ENCODE results near the gene TSPAN16.

The TSPAN16 gene

GRCh38 chr19:11295665-11296245 is at the start of gene TSPAN16:
Gene TSPAN16, plus strand, starts transcription at chr19:11296160. Its CDS starts 138 bp downstream, at chr19:11296298.
- no peak for DNase-seq (ENCODE audit: low spot score)

- no peak for DNase-seq (ENCODE audit: low spot score)
Measured at GRCh38 chr19:11246941-11247340, 49.0 kb upstream of the TSPAN16 start.

- DNase-seq (ENCODE audit: low spot score): no peak
Measured at GRCh38 chr19:11247391-11247790, 48.6 kb upstream of the TSPAN16 start.

- no peak for DNase-seq (ENCODE audit: low spot score)
Measured at GRCh38 chr19:11247934-11248333, 48.0 kb upstream of the TSPAN16 start.

- DNase-seq (ENCODE audit: low spot score): no peak
Measured at GRCh38 chr19:11248852-11249251, 47.1 kb upstream of the TSPAN16 start.

GRCh38 chr19:11251217-11251616 is 44.7 kb upstream of the TSPAN16 start:
- DNase-seq (ENCODE audit: low spot score): no peak

GRCh38 chr19:11251650-11252314 is 44.2 kb upstream of the TSPAN16 start:
- no peak for DNase-seq (ENCODE audit: low spot score)

- no peak for DNase-seq (ENCODE audit: low spot score)
Measured at GRCh38 chr19:11252665-11253355, 43.1 kb upstream of the TSPAN16 start.

GRCh38 chr19:11254666-11255065 is 41.3 kb upstream of the TSPAN16 start:
- DNase-seq (ENCODE audit: low spot score): no peak

GRCh38 chr19:11256189-11256588 is 39.8 kb upstream of the TSPAN16 start:
- no peak for DNase-seq (ENCODE audit: low spot score)

- DNase-seq (ENCODE audit: low spot score): no peak
Measured at GRCh38 chr19:11257846-11258380, 38.0 kb upstream of the TSPAN16 start.

GRCh38 chr19:11260996-11261395 is 35.0 kb upstream of the TSPAN16 start:
- DNase-seq (ENCODE audit: low spot score): peak; percentile 14

- peak; percentile 41 for DNase-seq (ENCODE audit: low spot score)
Measured at GRCh38 chr19:11261431-11261970, 34.5 kb upstream of the TSPAN16 start.

- DNase-seq (ENCODE audit: low spot score): peak; percentile 70
Measured at GRCh38 chr19:11261971-11262839, 33.8 kb upstream of the TSPAN16 start, which contains the start of gene DOCK6. Gene DOCK6, minus strand, starts transcription at chr19:11262524. Its CDS starts 84 bp downstream, at chr19:11262440.

GRCh38 chr19:11263726-11264125 is 32.2 kb upstream of the TSPAN16 start:
- DNase-seq (ENCODE audit: low spot score): no peak

- no peak for DNase-seq (ENCODE audit: low spot score)
Measured at GRCh38 chr19:11264452-11265176, 31.3 kb upstream of the TSPAN16 start.

GRCh38 chr19:11265177-11265784 is 30.7 kb upstream of the TSPAN16 start:
- DNase-seq (ENCODE audit: low spot score): no peak

- no peak for DNase-seq (ENCODE audit: low spot score)
Measured at GRCh38 chr19:11265785-11266236, 30.1 kb upstream of the TSPAN16 start.

- no peak for DNase-seq (ENCODE audit: low spot score)
Measured at GRCh38 chr19:11267316-11268085, 28.5 kb upstream of the TSPAN16 start.
